GM12891 (cell line): Measurements from ENCODE around the gene CCDC102B.

Source experiments
- PAX5 ChIP-seq: IDR thresholded peaks from 2 replicates; pipeline ENCODE4 v1.6.1; 2011; ENCODE audit warnings: low read length, moderate library complexity, mild to moderate bottlenecking; ENCODE audit not compliant: insufficient read depth, severe bottlenecking
- POLR2A ChIP-seq: IDR thresholded peaks from 2 replicates; pipeline ENCODE4 v1.6.1; 2011; ENCODE audit warnings: low read depth, low read length, control low read depth
- POLR2AphosphoS5 ChIP-seq: IDR thresholded peaks from 2 replicates; pipeline ENCODE4 v1.6.1; 2011; ENCODE audit warnings: low read depth, low read length, control low read depth
- SPI1 ChIP-seq: IDR thresholded peaks from 2 replicates; pipeline ENCODE4 v1.6.1; 2011; ENCODE audit warnings: low read depth, low read length, control low read depth
- TAF1 ChIP-seq: IDR thresholded peaks from 2 replicates; pipeline ENCODE4 v1.6.1; 2011; ENCODE audit warnings: low read depth, low read length, control low read depth

DNA sequence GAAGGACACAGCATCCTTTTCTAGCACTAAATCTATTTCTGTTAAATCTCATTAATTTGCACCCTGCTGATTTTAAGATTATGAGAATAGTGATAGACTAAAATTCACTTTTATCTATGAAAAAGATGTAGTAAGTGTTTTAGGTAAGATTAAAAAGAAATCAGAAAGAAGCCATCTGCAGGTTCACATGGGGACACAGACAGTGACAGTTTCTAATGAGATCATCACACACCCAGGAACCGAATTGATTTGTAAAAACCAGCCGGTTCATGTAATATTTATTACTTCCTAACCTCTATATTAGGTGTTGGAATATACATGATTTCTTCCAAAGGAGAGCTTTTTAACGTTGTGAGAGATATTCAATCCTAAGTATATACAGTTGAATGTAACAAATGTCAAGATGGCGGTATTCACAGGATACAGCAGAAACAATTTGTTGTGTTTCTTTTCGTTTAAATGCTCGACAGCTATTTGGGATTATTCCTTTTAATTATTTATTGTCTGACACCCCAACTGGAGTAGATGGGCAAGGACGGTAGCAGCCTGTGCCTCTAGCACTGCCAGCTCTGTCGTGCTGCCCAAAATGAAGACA, 223.4 kb downstream of the CCDC102B start:
- TF ChIP-seq POLR2A (no peak), TAF1 (no peak), POLR2AphosphoS5 (no peak), PAX5 (no peak), SPI1 (no peak)
